RWPE2 (cell line): ENCODE data around the gene UPF3A.

Experiments
- ATAC-seq: fragments of 200-7000 bp; cut with Tn5 transposase; 3 replicates; pipeline ENCODE4 v1.9.1; 2021; ENCODE audit warnings: low read depth
- DNase-seq: peaks from one replicate; pipeline ENCODE4 v3.0.0-alpha.2; 2020; ENCODE audit warnings: low spot score
- H3K27ac ChIP-seq: fragments of 450-650 bp; 2 replicates; pipeline ENCODE4 v1.5.1; 2017; ENCODE audit warnings: mild to moderate bottlenecking; ENCODE audit not compliant: poor library complexity, severe bottlenecking
- H3K27me3 ChIP-seq: fragments of 250-450 bp; sonication (Bioruptor Pico); 2 replicates; pipeline ENCODE4 v1.5.1; 2021; ENCODE audit warnings: mild to moderate bottlenecking, moderate library complexity; ENCODE audit not compliant: insufficient read depth, poor library complexity, severe bottlenecking
- H3K36me3 ChIP-seq: fragments of 250-450 bp; sonication (Bioruptor Pico); 2 replicates; pipeline ENCODE4 v1.5.1; 2020; ENCODE audit warnings: low read depth, mild to moderate bottlenecking, moderate library complexity
- H3K4me1 ChIP-seq: fragments of 250-450 bp; sonication (Bioruptor Pico); 2 replicates; pipeline ENCODE4 v1.5.1; 2021; ENCODE audit warnings: mild to moderate bottlenecking, moderate library complexity; ENCODE audit not compliant: insufficient read depth, poor library complexity, severe bottlenecking
- H3K4me3 ChIP-seq: fragments of 250-450 bp; sonication (Bioruptor Pico); 2 replicates; pipeline ENCODE4 v1.5.1; 2021; ENCODE audit warnings: mild to moderate bottlenecking, moderate library complexity; ENCODE audit not compliant: severe bottlenecking
- H3K9me3 ChIP-seq: fragments of 250-450 bp; sonication (Bioruptor Pico); 2 replicates; pipeline ENCODE4 v1.5.1; 2021; ENCODE audit warnings: mild to moderate bottlenecking, moderate library complexity; ENCODE audit not compliant: severe bottlenecking
- CTCF ChIP-seq: fragments of 450-650 bp; IDR thresholded peaks from one replicate; pipeline ENCODE4 v1.5.1; 2017; ENCODE audit warnings: mild to moderate bottlenecking, moderate library complexity; ENCODE audit not compliant: poor library complexity, severe bottlenecking

UPF3A gene

GRCh38 chr13:114281351-114282040 is at the start of gene UPF3A:
Gene UPF3A, plus strand, starts transcription at chr13:114281601. Its CDS starts 39 bp downstream, at chr13:114281640.
- DNase-seq (peak; percentile 83), ATAC-seq (peak; percentile 76)
- peaks cover 43% of the 10 kb centered on the region for H3K36me3 ChIP-seq
- H3K4me3 ChIP-seq: peak within 1 kb of the TSS; percentile 95
- peaks cover 18% of the 10 kb centered on the region for H3K4me1 ChIP-seq
- peak within 1 kb of the TSS; percentile 84 for H3K27ac ChIP-seq
- H3K27me3 ChIP-seq: no peaks in the 10 kb centered on the region
- no peak for TF ChIP-seq CTCF
- no peaks in the 10 kb centered on the region for H3K9me3 ChIP-seq

GRCh38 chr13:114231886-114232285 is 49.5 kb upstream of the UPF3A start:
- Histone ChIP-seq H3K4me3 (no peak overlapping the region), H3K4me1 (peaks cover 10% of the 10 kb centered on the region), H3K9me3 (no peaks in the 10 kb centered on the region), H3K36me3 (peaks cover 9% of the 10 kb centered on the region), H3K27me3 (no peaks in the 10 kb centered on the region), H3K27ac (no peak overlapping the region)
- ATAC-seq (no peak), DNase-seq (no peak)
- no peak for TF ChIP-seq CTCF

GRCh38 chr13:114234266-114234644 is 47.1 kb upstream of the UPF3A start:
- no peak for ATAC-seq
- Histone ChIP-seq H3K36me3 (peaks cover 27% of the 10 kb centered on the region), H3K27me3 (no peaks in the 10 kb centered on the region), H3K27ac (peak overlapping the region; percentile 57), H3K4me3 (peak overlapping the region; percentile 83), H3K4me1 (peaks cover 10% of the 10 kb centered on the region), H3K9me3 (no peaks in the 10 kb centered on the region)
- no peak for DNase-seq
- no peak for TF ChIP-seq CTCF

- H3K4me3 ChIP-seq: peak within 1 kb of the TSS; percentile 83
- no peaks in the 10 kb centered on the region for H3K9me3 ChIP-seq
- no peaks in the 10 kb centered on the region for H3K27me3 ChIP-seq
- peak within 1 kb of the TSS; percentile 57 for H3K27ac ChIP-seq
- peaks cover 32% of the 10 kb centered on the region for H3K36me3 ChIP-seq
- peak; percentile 93 for ATAC-seq
- TF ChIP-seq CTCF: no peak
- peak; percentile 95 for DNase-seq
- H3K4me1 ChIP-seq: peaks cover 10% of the 10 kb centered on the region
Measured at GRCh38 chr13:114234645-114235421, 46.6 kb upstream of the UPF3A start, which contains the start of gene CDC16. Gene CDC16, plus strand, starts transcription at chr13:114234897. Its CDS starts 188 bp downstream, at chr13:114235085.

- Histone ChIP-seq H3K4me1 (peaks cover 10% of the 10 kb centered on the region), H3K27ac (peak overlapping the region; percentile 57), H3K27me3 (no peaks in the 10 kb centered on the region), H3K36me3 (peaks cover 41% of the 10 kb centered on the region), H3K4me3 (peak overlapping the region; percentile 83), H3K9me3 (no peaks in the 10 kb centered on the region)
- TF ChIP-seq CTCF: no peak
- DNase-seq (no peak), ATAC-seq (no peak)
Measured at GRCh38 chr13:114235697-114236096, 45.7 kb upstream of the UPF3A start.
